ENCODE data around the gene ARL15. TPM values are rescaled to one million over a fixed set of nuclear protein-coding genes. Genes with fewer than 3 reads are reported as not detected.

Gene ARL15
- total and polyA plus RNA-seq, 2 donors: 25.4 to 91.4 TPM

DNA sequence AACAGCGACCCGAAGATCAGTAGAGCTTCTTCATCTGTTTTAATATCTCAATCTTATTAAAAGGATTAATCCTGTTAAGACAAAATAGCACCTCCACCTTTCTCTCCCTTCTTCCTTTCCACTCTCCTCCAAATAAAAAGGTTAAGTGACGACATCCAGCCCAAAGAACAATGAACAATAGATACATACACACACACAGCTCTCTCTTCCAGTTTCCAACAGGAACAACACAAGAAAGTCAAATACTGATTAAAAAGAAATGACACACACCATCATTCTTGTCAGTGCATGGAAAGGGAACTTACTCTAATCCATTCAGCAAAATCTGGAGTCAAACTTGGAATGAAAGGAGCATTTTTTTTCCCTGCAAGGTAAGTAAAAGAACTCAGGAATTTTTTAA is 2.8 kb downstream of the ARL15 start:
- 89% methylated on average over 3 of the region's 3 CpGs for WGBS
- no peaks in the 10 kb centered on the region for H3K4me1 ChIP-seq (ENCODE audit: insufficient read depth)
- H3K27ac ChIP-seq (ENCODE audit: low read depth): no peak overlapping the region
- DNase-seq (ENCODE audit: extremely low spot score): no peak
- no peak overlapping the region for H3K4me3 ChIP-seq (ENCODE audit: low read depth, low read length)
- H3K36me3 ChIP-seq (ENCODE audit: insufficient read depth): no peaks in the 10 kb centered on the region

DNA sequence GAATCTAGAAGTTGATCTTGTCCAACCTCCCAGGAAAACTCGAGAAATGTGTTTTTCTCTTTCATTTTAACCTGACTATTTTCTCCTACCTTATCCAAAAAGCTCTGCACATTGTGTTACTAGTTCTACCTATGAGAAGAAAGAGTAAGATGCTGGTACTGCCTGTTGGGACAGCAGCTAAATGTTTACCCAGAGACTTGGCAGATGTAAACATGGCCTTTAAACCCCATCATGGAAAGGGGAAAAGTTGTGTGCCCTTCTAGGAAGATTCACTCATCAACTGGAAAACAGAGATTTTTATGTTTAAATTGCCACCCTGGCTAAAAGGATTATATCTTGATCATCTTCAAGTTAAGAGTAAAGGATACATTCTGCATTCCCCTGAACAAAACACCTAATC is 3.5 kb downstream of the ARL15 start:
- Histone ChIP-seq H3K4me1 (ENCODE audit: insufficient read depth) (no peaks in the 10 kb centered on the region), H3K27ac (ENCODE audit: low read depth) (no peak overlapping the region), H3K36me3 (ENCODE audit: insufficient read depth) (no peaks in the 10 kb centered on the region), H3K4me3 (ENCODE audit: low read depth, low read length) (no peak overlapping the region)
- 89% methylated on average over 1 of the region's 1 CpG for WGBS
- DNase-seq (ENCODE audit: extremely low spot score): no peak

DNA sequence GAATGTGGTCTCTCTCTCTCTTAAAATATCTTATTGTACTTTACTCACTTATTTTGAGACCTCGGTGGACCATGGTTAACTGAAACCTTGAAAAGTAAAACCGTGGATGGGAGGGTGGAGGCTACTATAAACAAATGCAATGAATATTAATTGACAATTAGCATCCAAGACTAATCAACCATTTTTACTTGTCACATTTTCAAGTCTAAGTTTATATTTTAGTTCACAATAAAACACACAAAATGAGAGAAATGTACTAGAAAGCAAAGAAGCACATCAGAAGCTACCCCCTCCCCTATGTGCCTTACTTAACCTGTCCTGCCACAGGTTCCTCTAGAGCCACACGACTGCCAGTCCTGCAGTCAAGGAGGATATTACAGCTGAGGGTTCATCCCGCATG is 4.6 kb downstream of the ARL15 start:
- Histone ChIP-seq H3K27ac (ENCODE audit: low read depth) (no peak overlapping the region), H3K4me3 (ENCODE audit: low read depth, low read length) (no peak overlapping the region), H3K36me3 (ENCODE audit: insufficient read depth) (no peaks in the 10 kb centered on the region), H3K4me1 (ENCODE audit: insufficient read depth) (no peaks in the 10 kb centered on the region)
- WGBS: 89% methylated on average over 4 of the region's 4 CpGs
- no peak for DNase-seq (ENCODE audit: extremely low spot score)

DNA sequence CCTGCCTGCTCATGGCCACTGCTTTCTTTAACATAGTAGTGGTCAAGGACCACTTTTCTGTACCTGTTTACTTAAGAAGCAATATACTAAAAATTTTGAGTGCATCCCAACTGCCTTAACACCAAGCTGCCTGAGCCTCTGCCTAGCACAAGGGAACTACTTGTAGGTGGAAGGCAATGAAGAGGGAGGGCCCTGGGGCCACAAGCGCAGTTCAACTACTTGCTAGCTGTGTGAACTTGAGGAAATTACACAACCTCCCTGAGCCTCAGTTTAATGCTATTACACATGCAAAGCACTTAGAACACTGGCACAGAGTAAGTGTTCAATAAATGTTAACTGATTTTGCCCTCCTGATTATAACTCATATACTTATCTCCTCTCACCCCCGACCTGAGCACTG is 6.3 kb downstream of the ARL15 start:
- H3K27ac ChIP-seq (ENCODE audit: low read depth): no peak overlapping the region
- no peak overlapping the region for H3K4me3 ChIP-seq (ENCODE audit: low read depth, low read length)
- no peak for DNase-seq (ENCODE audit: extremely low spot score)
- 89% methylated on average over 2 of the region's 2 CpGs for WGBS
- no peaks in the 10 kb centered on the region for H3K4me1 ChIP-seq (ENCODE audit: insufficient read depth)
- H3K36me3 ChIP-seq (ENCODE audit: insufficient read depth): no peaks in the 10 kb centered on the region

DNA sequence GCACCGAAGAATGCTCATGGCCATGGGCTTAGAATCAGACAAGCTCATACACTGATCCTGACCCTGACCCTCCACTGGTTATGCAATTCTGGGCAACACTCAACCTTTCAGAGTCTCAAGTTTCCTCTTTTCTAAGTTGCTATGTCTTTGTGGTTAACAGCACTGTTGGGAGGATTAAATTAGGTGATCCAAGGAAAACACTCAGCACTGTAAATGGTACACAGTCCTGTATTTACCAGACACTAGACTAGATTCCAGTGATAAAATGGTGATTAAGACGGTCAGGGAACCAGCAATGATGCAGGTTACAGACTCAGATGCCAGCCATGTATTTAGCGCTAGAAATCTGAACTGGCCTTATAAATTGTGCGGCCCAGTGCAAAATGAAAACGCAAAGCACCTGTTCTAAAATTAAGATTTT is 8.1 kb downstream of the ARL15 start:
- 97% methylated on average over 5 of the region's 5 CpGs for WGBS
- Histone ChIP-seq H3K4me1 (ENCODE audit: insufficient read depth) (no peaks in the 10 kb centered on the region), H3K4me3 (ENCODE audit: low read depth, low read length) (no peak overlapping the region), H3K36me3 (ENCODE audit: insufficient read depth) (no peaks in the 10 kb centered on the region), H3K27ac (ENCODE audit: low read depth) (no peak overlapping the region)
- no peak for DNase-seq (ENCODE audit: extremely low spot score)

DNA sequence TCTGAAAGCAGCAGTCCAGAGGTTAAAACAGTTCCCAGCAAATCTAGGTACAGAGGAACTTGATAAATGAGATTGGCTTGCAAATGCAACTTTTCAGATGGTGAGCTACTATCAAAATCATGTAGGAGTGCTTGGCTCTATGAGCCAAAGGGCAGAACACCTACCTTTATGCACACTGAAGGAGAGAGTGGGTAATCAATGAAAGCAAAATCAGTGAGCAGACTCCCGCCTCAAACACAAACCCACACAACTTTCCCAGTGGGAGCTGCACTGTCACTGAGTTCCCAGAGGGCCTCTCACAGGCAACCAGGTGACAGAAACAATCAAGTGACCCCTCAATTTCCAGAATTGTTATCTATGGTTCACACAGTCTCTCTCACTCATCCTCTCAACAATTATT is 8.5 kb downstream of the ARL15 start:
- Histone ChIP-seq H3K36me3 (ENCODE audit: insufficient read depth) (no peaks in the 10 kb centered on the region), H3K27ac (ENCODE audit: low read depth) (no peak overlapping the region), H3K4me1 (ENCODE audit: insufficient read depth) (no peaks in the 10 kb centered on the region), H3K4me3 (ENCODE audit: low read depth, low read length) (no peak overlapping the region)
- 98% methylated on average over 1 of the region's 1 CpG for WGBS
- no peak for DNase-seq (ENCODE audit: extremely low spot score)

DNA sequence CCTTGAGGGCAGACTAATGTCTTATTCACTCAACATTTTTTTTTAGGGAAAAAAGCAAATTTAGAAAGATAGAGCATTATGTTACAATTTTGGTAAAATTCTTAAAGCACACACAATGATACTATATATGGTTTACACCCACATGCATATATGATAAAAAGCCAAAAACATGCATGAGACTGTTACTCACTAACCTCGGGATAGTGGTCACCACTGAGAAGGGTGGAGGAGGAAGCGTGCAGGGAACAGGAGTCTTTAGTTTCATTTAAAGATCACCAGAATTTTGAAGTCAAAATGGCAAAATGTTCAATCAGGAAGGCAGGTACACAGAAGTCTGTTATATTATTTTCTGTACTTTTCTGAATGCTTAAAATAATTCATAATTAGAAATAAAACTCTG is 9.2 kb downstream of the ARL15 start:
- no peaks in the 10 kb centered on the region for H3K36me3 ChIP-seq (ENCODE audit: insufficient read depth)
- H3K4me3 ChIP-seq (ENCODE audit: low read depth, low read length): no peak overlapping the region
- WGBS: 57% methylated on average over 2 of the region's 2 CpGs
- H3K27ac ChIP-seq (ENCODE audit: low read depth): no peak overlapping the region
- no peaks in the 10 kb centered on the region for H3K4me1 ChIP-seq (ENCODE audit: insufficient read depth)
- no peak for DNase-seq (ENCODE audit: extremely low spot score)

DNA sequence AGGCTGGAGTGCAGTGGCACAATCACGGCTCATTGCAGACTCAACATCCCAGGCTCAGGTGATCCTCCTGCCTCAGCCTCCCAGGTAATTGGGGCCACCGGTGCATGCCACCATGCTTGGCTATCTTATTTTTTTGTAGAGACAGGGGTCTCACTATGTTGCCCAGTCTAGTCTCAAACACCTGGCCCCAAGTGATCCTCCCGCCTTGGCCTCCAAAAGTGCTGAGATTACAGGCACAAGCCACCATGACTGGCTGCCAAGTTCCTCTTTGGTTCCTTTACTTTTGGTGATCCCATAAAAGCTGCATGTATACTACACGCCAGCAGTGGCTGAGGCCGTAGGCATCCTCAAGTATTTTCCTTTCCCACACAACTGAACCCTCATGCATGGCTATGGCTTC is 11.4 kb downstream of the ARL15 start:
- Histone ChIP-seq H3K4me1 (ENCODE audit: insufficient read depth) (no peaks in the 10 kb centered on the region), H3K27ac (ENCODE audit: low read depth) (no peak overlapping the region), H3K36me3 (ENCODE audit: insufficient read depth) (no peaks in the 10 kb centered on the region), H3K4me3 (ENCODE audit: low read depth, low read length) (no peak overlapping the region)
- WGBS: 98% methylated on average over 5 of the region's 5 CpGs
- no peak for DNase-seq (ENCODE audit: extremely low spot score)

DNA sequence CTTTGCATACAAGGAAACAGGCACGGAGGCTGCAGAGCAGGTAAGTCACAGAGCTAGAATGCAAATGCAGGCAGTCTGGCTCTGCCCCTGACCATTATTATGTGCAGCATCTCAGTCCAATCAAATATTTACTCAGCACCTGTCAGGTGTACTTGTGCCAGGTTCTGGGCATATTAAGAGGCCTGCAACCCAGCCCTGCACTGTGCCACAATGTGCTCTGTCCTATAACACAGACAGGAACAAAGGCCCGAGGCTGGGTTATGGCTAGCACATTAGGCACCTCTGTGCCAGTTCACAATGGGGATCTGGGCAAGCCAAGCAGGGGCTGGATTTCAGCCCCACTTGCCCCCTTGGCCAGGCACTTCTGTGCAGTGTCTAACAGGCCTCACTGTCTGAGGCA is 14.0 kb downstream of the ARL15 start:
- no peaks in the 10 kb centered on the region for H3K4me1 ChIP-seq (ENCODE audit: insufficient read depth)
- no peak overlapping the region for H3K4me3 ChIP-seq (ENCODE audit: low read depth, low read length)
- WGBS: 88% methylated on average over 2 of the region's 2 CpGs
- DNase-seq (ENCODE audit: extremely low spot score): no peak
- H3K36me3 ChIP-seq (ENCODE audit: insufficient read depth): no peaks in the 10 kb centered on the region
- H3K27ac ChIP-seq (ENCODE audit: low read depth): no peak overlapping the region

DNA sequence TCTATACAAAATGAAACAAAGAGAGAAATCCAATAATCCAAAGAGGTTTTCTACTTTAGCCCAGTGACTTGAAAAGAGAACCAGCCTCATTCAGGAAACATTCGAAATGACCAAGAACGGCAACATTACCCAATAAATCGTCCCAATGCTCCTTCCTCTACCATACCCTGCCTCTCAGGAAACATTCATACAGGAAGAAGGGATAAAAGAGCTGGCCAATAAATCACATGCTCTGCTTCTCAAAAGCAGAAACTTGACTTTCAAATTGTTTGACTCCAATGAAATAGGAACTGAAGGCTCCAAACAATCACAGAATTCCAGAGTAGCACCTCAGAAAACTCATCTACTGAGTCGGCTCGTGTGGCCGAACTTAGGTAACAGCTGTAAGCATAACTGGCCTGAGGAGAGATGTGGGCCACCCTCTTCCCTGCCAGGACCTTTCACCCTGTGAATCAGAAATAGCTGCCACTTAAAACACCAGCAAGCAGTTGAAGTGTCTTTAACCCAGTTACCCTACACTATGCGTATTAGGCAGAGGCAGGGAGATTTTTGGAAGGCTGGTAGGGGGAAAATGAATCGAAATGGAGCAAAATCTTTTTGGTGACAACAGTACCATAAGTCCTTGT is 14.6 kb downstream of the ARL15 start:
- Histone ChIP-seq H3K4me1 (ENCODE audit: insufficient read depth) (no peaks in the 10 kb centered on the region), H3K4me3 (ENCODE audit: low read depth, low read length) (no peak overlapping the region), H3K36me3 (ENCODE audit: insufficient read depth) (no peaks in the 10 kb centered on the region), H3K27ac (ENCODE audit: low read depth) (no peak overlapping the region)
- DNase-seq (ENCODE audit: extremely low spot score): no peak
- 66% methylated on average over 8 of the region's 8 CpGs for WGBS

DNA sequence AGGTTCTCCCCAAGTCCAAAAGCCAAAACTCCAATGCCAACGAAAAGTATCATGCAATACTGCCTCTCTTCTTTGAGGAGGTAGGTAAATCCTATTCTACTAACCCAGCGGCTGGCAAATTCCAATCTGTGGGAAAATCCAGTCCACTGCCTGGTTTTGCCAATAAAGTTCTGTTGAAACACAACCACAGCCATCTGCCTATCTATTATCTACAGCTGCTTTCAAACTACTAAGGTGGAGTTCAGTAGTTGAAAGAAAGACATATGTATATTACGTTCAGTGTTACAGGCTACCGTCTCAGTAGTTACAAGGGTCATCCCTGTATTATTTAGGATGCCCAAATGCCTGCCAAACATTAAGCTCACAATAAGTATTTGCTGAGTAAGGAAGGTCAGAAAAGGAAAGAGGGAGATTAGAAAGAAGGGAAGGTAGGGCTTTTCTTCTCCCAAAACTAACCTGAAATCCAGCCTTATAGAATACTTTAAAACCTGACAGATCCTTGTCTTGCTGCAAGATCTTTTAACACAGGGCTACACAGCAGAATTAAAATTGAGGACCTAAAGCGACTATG is 16.2 kb downstream of the ARL15 start:
- Histone ChIP-seq H3K4me3 (ENCODE audit: low read depth, low read length) (no peak overlapping the region), H3K36me3 (ENCODE audit: insufficient read depth) (no peaks in the 10 kb centered on the region), H3K27ac (ENCODE audit: low read depth) (no peak overlapping the region), H3K4me1 (ENCODE audit: insufficient read depth) (no peaks in the 10 kb centered on the region)
- WGBS: 89% methylated on average over 5 of the region's 5 CpGs
- DNase-seq (ENCODE audit: extremely low spot score): no peak

DNA sequence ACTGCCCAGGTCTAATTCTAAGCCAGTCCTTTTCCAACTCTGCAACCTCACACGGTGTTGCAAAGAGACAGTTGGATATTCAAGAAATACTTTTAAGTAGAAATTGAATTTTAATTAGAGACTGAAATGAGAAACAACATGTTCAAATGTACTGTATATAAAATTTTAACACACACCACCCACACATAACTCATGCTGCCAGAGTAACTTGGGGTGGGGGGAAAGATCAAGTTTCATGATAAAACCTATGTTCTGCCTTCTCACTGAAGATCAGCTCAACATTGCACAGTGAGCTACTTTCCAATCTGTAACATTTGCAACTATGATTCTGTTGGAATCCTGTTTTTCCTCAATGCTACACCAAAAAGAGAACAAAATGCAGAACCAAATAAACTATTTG is 17.5 kb downstream of the ARL15 start:
- Histone ChIP-seq H3K4me1 (ENCODE audit: insufficient read depth) (no peaks in the 10 kb centered on the region), H3K36me3 (ENCODE audit: insufficient read depth) (no peaks in the 10 kb centered on the region), H3K27ac (ENCODE audit: low read depth) (no peak overlapping the region), H3K4me3 (ENCODE audit: low read depth, low read length) (no peak overlapping the region)
- DNase-seq (ENCODE audit: extremely low spot score): no peak
- 89% methylated on average over 1 of the region's 1 CpG for WGBS

DNA sequence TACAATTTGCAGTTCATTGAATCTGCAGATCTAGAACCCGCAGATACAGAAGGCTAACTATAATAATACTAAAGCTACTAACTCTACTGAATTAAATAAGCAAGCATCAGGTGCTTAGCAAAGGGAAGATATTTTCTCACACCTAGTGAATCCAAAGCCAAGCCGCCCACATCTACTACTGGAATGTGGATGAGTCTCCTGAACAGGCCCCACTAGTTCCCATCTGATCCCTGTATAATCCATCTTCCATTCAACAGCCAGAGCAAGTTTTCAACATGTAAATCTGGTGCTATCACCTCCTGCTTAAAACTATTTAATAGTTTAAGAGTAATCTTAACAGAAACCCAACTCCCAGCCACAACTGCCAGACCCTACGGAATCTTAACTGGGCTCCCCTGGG is 18.9 kb downstream of the ARL15 start:
- H3K27ac ChIP-seq (ENCODE audit: low read depth): no peak overlapping the region
- no peak overlapping the region for H3K4me3 ChIP-seq (ENCODE audit: low read depth, low read length)
- WGBS: 91% methylated on average over 3 of the region's 3 CpGs
- no peaks in the 10 kb centered on the region for H3K36me3 ChIP-seq (ENCODE audit: insufficient read depth)
- no peaks in the 10 kb centered on the region for H3K4me1 ChIP-seq (ENCODE audit: insufficient read depth)
- DNase-seq (ENCODE audit: extremely low spot score): no peak

DNA sequence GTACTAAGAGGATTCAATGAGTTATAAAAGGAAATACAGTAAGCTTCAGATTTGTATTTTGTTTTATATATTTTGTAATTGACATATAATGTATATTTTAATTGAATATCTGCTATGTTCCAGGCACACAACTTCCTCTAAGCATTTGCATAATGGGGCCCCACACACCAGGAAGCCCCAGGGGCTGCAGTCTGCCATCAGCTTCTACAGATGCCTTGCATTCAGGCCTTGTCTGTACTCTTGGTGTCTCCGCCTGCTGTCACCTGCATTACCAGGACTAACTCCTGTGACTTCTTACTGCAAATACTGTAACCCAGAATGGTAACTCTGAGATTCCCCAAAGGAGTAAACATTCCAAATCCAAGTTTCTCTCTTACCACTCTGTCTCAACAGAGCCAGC is 20.6 kb downstream of the ARL15 start:
- WGBS: 96% methylated on average over 1 of the region's 1 CpG
- H3K4me1 ChIP-seq (ENCODE audit: insufficient read depth): no peaks in the 10 kb centered on the region
- H3K36me3 ChIP-seq (ENCODE audit: insufficient read depth): no peaks in the 10 kb centered on the region
- DNase-seq (ENCODE audit: extremely low spot score): no peak
- H3K27ac ChIP-seq (ENCODE audit: low read depth): no peak overlapping the region
- no peak overlapping the region for H3K4me3 ChIP-seq (ENCODE audit: low read depth, low read length)
